Measurements from ENCODE around the gene GRID1.

DNA sequence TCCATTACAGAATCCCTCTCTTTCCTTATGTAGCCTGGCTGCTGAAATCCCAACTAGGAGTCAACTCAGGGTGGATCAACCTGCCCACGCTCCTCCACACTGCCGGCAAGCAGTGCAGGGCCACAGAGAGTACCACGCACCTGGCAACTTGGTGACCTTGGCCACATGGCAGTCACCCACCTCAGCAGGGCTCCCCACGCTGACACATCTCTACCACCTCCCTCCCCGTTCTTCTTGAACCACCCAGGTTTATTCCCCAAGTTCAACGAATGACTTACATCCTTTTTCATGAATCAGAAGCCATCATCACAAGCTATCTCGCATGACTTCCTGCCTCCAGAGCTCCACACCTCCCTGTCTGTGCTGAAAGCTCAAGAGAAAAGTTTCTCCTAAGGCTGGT lies 153.4 kb downstream of the GRID1 start:
- TF ChIP-seq TAF1 (IDR thresholded peaks at IDR 0.05; ENCODE audit: control insufficient read depth, extremely low read depth, insufficient read depth, low read length, severe bottlenecking) (no peak), NR3C1 (CRISPR knock-in tag; IDR thresholded peaks at IDR 0.05) (no peak), FOXK1 (CRISPR knock-in tag; IDR thresholded peaks at IDR 0.05; ENCODE audit: borderline replicate concordance) (no peak), CBX5 (IDR thresholded peaks at IDR 0.05; ENCODE audit: borderline replicate concordance, low read depth) (no peak), MYC (IDR thresholded peaks at IDR 0.05; ENCODE audit: low read depth, low read length) (no peak), MYC (CRISPR knock-in tag; IDR thresholded peaks at IDR 0.05; ENCODE audit: borderline replicate concordance, low read depth) (no peak), EP400 (IDR thresholded peaks at IDR 0.05) (no peak), ZZZ3 (IDR thresholded peaks at IDR 0.05) (no peak), ZFX (CRISPR knock-in tag; IDR thresholded peaks at IDR 0.05) (no peak)
- TF ChIP-seq, protein P1, sequence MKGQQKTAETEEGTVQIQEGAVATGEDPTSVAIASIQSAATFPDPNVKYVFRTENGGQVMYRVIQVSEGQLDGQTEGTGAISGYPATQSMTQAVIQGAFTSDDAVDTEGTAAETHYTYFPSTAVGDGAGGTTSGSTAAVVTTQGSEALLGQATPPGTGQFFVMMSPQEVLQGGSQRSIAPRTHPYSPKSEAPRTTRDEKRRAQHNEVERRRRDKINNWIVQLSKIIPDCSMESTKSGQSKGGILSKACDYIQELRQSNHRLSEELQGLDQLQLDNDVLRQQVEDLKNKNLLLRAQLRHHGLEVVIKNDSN (CRISPR knock-in tag; IDR thresholded peaks at IDR 0.05), result no peak
- TF ChIP-seq, protein P2, sequence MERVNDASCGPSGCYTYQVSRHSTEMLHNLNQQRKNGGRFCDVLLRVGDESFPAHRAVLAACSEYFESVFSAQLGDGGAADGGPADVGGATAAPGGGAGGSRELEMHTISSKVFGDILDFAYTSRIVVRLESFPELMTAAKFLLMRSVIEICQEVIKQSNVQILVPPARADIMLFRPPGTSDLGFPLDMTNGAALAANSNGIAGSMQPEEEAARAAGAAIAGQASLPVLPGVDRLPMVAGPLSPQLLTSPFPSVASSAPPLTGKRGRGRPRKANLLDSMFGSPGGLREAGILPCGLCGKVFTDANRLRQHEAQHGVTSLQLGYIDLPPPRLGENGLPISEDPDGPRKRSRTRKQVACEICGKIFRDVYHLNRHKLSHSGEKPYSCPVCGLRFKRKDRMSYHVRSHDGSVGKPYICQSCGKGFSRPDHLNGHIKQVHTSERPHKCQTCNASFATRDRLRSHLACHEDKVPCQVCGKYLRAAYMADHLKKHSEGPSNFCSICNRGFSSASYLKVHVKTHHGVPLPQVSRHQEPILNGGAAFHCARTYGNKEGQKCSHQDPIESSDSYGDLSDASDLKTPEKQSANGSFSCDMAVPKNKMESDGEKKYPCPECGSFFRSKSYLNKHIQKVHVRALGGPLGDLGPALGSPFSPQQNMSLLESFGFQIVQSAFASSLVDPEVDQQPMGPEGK (CRISPR knock-in tag; IDR thresholded peaks at IDR 0.05; ENCODE audit: borderline replicate concordance), result no peak
